K562 (cell line): Measurements from ENCODE around the gene NMNAT3. TPM values are rescaled to one million over a fixed set of nuclear protein-coding genes. Genes with fewer than 3 reads are reported as not detected.
A peak's percentile ranks its signal among the peaks of the same experiment; 100 is the strongest.

Experiments used
- JUND ChIP-seq, 2 experiments: IDR thresholded peaks; 2 replicates in 1 of 2; 3 replicates in 1 of 2; pipeline ENCODE4 v1.6.1; 2011; ENCODE audit warnings: borderline replicate concordance in 2 of 2, low read depth in 2 of 2, low read length in 2 of 2, improper control_type of control experiment in 1 of 2, missing biosample characterization in 1 of 2, missing genetic modification characterization in 1 of 2, missing genetic modification reagents in 1 of 2
- TCF7 ChIP-seq: sonication (generic); IDR thresholded peaks from 2 replicates; pipeline ENCODE4 v1.6.1; 2016; ENCODE audit warnings: antibody characterized with exemption, borderline replicate concordance
- ZNF197 ChIP-seq: fragments of 200-800 bp; sonication (Bioruptor generic); IDR thresholded peaks from 2 replicates; pipeline ENCODE4 v1.6.1; 2016; ENCODE audit warnings: low read depth, missing genetic modification characterization, missing compliant biosample characterization
- ZNF263 ChIP-seq: sonication (generic); formaldehyde crosslinking; IDR thresholded peaks from 2 replicates; pipeline ENCODE4 v1.8.0; 2022; ENCODE audit warnings: mild to moderate bottlenecking, missing genetic modification reagents, borderline replicate concordance
- polyA plus RNA-seq, 8 experiments: library from polyadenylated mRNA; depleted of rRNA in 4 of 8; stranded (reverse) in 5 of 8; unstranded in 3 of 8; fragments of >200 nt; fragmentation: Nextera tagmentation in 2 of 8; fragmentation: Illumina TruSeq in 1 of 8; extraction: Ambion mirVana in 2 of 8; extraction: Trizol in 1 of 8; gene quantifications; 2 replicates each; pipeline versions ENCODE4 v1.2.1 to v1.2.3, GENCODE V29; 2011 to 2014; ENCODE audit warnings: inconsistent platforms in 1 of 8, missing spikeins in 1 of 8
- total RNA-seq, 7 experiments: library from RNA; depleted of rRNA in 6 of 7; stranded (reverse); fragments of >200 nt in 6 of 7; fragmentation: Illumina TruSeq in 2 of 7; extraction: Trizol in 2 of 7; gene quantifications; 2 replicates each; pipeline versions ENCODE4 v1.2.1 to v1.2.3, GENCODE V29; 2011 to 2021; ENCODE audit warnings: low replicate concordance in 1 of 7
- TF ChIP-seq, protein P1 (sequence below): sonication (generic); formaldehyde crosslinking; IDR thresholded peaks from 2 replicates; pipeline ENCODE4 v1.9.0; 2022; ENCODE audit warnings: mild to moderate bottlenecking, missing genetic modification reagents
- TF ChIP-seq, protein P2 (sequence below): IDR thresholded peaks from 2 replicates; pipeline ENCODE4 v1.6.1; 2011; ENCODE audit not compliant: insufficient read length; ENCODE audit errors: extremely low read depth
- TF ChIP-seq, protein P3 (sequence below): fragments of 450-650 bp; IDR thresholded peaks from 2 replicates; pipeline ENCODE4 v1.6.1; 2016; ENCODE audit warnings: mild to moderate bottlenecking, moderate library complexity
- TF ChIP-seq, protein P4 (sequence below): sonication (generic); formaldehyde crosslinking; IDR thresholded peaks from 2 replicates; pipeline ENCODE4 v1.9.0; 2022; ENCODE audit warnings: mild to moderate bottlenecking, missing genetic modification reagents
- TF ChIP-seq, protein P5 (sequence below): sonication (generic); formaldehyde crosslinking; IDR thresholded peaks from 2 replicates; pipeline ENCODE4 v1.8.0; 2022; ENCODE audit warnings: missing genetic modification reagents, mild to moderate bottlenecking, borderline replicate concordance

NMNAT3 gene
- total and polyA plus RNA-seq, 9 of the 15 experiments (the other 6 are each of a cell fraction or from before 2014, with no cell fraction given): 2.3 to 12.5 (median 6.6) TPM

DNA sequence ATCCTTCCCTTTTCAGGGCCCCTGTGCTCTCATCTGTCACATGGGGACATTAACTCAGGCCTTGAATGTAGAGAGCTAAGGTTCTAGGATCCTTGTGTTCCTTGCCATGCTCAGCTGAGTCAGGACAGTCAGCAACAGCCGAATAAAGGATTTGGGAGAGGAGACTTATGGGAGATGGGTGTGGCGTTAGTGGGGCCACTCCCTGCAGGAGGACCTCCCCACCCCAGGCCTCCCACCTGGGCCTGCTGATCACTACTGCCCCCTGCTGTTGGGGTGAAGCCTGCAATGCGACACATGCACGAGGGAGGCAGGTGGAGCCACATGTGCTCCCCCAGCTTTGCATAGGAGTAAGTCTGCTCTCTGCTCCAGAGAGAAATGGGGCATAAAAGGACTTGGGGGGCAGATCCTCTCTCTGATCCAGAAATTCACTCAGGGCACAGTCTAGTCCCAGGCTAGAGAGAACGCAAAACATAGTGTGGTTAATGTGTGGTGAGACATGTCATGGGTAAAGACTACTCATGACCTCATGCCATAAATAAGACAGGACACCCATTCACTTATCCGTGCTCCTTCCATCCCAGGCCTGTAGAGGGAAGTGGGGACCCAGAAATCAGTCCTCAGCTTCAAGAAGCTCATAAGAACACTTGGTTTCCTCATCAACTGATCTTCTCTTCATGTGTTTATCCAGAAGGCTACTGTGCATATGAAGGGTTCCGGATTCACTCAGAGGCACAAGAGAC, 157.6 kb downstream of the NMNAT3 start (continued):
- TF ChIP-seq, protein P1, sequence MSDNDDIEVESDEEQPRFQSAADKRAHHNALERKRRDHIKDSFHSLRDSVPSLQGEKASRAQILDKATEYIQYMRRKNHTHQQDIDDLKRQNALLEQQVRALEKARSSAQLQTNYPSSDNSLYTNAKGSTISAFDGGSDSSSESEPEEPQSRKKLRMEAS: peak; percentile 97
- TF ChIP-seq TCF7 (no peak), JUND (IDR thresholded peaks at IDR 0.05; ENCODE audit: borderline replicate concordance, low read depth, low read length) (peak; percentile 31; the same call in 1 of the 2 replicates), JUND (tag; IDR thresholded peaks at IDR 0.05; ENCODE audit: borderline replicate concordance, low read depth, low read length) (no peak), ZNF197 (no peak), ZNF263 (CRISPR knock-in tag) (peak; percentile 34; the same call in 1 of the 2 replicates)
- TF ChIP-seq, protein P2, sequence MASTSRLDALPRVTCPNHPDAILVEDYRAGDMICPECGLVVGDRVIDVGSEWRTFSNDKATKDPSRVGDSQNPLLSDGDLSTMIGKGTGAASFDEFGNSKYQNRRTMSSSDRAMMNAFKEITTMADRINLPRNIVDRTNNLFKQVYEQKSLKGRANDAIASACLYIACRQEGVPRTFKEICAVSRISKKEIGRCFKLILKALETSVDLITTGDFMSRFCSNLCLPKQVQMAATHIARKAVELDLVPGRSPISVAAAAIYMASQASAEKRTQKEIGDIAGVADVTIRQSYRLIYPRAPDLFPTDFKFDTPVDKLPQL: no peak
- TF ChIP-seq, protein P3, sequence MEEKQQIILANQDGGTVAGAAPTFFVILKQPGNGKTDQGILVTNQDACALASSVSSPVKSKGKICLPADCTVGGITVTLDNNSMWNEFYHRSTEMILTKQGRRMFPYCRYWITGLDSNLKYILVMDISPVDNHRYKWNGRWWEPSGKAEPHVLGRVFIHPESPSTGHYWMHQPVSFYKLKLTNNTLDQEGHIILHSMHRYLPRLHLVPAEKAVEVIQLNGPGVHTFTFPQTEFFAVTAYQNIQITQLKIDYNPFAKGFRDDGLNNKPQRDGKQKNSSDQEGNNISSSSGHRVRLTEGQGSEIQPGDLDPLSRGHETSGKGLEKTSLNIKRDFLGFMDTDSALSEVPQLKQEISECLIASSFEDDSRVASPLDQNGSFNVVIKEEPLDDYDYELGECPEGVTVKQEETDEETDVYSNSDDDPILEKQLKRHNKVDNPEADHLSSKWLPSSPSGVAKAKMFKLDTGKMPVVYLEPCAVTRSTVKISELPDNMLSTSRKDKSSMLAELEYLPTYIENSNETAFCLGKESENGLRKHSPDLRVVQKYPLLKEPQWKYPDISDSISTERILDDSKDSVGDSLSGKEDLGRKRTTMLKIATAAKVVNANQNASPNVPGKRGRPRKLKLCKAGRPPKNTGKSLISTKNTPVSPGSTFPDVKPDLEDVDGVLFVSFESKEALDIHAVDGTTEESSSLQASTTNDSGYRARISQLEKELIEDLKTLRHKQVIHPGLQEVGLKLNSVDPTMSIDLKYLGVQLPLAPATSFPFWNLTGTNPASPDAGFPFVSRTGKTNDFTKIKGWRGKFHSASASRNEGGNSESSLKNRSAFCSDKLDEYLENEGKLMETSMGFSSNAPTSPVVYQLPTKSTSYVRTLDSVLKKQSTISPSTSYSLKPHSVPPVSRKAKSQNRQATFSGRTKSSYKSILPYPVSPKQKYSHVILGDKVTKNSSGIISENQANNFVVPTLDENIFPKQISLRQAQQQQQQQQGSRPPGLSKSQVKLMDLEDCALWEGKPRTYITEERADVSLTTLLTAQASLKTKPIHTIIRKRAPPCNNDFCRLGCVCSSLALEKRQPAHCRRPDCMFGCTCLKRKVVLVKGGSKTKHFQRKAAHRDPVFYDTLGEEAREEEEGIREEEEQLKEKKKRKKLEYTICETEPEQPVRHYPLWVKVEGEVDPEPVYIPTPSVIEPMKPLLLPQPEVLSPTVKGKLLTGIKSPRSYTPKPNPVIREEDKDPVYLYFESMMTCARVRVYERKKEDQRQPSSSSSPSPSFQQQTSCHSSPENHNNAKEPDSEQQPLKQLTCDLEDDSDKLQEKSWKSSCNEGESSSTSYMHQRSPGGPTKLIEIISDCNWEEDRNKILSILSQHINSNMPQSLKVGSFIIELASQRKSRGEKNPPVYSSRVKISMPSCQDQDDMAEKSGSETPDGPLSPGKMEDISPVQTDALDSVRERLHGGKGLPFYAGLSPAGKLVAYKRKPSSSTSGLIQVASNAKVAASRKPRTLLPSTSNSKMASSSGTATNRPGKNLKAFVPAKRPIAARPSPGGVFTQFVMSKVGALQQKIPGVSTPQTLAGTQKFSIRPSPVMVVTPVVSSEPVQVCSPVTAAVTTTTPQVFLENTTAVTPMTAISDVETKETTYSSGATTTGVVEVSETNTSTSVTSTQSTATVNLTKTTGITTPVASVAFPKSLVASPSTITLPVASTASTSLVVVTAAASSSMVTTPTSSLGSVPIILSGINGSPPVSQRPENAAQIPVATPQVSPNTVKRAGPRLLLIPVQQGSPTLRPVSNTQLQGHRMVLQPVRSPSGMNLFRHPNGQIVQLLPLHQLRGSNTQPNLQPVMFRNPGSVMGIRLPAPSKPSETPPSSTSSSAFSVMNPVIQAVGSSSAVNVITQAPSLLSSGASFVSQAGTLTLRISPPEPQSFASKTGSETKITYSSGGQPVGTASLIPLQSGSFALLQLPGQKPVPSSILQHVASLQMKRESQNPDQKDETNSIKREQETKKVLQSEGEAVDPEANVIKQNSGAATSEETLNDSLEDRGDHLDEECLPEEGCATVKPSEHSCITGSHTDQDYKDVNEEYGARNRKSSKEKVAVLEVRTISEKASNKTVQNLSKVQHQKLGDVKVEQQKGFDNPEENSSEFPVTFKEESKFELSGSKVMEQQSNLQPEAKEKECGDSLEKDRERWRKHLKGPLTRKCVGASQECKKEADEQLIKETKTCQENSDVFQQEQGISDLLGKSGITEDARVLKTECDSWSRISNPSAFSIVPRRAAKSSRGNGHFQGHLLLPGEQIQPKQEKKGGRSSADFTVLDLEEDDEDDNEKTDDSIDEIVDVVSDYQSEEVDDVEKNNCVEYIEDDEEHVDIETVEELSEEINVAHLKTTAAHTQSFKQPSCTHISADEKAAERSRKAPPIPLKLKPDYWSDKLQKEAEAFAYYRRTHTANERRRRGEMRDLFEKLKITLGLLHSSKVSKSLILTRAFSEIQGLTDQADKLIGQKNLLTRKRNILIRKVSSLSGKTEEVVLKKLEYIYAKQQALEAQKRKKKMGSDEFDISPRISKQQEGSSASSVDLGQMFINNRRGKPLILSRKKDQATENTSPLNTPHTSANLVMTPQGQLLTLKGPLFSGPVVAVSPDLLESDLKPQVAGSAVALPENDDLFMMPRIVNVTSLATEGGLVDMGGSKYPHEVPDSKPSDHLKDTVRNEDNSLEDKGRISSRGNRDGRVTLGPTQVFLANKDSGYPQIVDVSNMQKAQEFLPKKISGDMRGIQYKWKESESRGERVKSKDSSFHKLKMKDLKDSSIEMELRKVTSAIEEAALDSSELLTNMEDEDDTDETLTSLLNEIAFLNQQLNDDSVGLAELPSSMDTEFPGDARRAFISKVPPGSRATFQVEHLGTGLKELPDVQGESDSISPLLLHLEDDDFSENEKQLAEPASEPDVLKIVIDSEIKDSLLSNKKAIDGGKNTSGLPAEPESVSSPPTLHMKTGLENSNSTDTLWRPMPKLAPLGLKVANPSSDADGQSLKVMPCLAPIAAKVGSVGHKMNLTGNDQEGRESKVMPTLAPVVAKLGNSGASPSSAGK: peak; percentile 85
- TF ChIP-seq, protein P4, sequence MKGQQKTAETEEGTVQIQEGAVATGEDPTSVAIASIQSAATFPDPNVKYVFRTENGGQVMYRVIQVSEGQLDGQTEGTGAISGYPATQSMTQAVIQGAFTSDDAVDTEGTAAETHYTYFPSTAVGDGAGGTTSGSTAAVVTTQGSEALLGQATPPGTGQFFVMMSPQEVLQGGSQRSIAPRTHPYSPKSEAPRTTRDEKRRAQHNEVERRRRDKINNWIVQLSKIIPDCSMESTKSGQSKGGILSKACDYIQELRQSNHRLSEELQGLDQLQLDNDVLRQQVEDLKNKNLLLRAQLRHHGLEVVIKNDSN (CRISPR knock-in tag): no peak; the same call in 1 of the 2 replicates
- TF ChIP-seq, protein P5, sequence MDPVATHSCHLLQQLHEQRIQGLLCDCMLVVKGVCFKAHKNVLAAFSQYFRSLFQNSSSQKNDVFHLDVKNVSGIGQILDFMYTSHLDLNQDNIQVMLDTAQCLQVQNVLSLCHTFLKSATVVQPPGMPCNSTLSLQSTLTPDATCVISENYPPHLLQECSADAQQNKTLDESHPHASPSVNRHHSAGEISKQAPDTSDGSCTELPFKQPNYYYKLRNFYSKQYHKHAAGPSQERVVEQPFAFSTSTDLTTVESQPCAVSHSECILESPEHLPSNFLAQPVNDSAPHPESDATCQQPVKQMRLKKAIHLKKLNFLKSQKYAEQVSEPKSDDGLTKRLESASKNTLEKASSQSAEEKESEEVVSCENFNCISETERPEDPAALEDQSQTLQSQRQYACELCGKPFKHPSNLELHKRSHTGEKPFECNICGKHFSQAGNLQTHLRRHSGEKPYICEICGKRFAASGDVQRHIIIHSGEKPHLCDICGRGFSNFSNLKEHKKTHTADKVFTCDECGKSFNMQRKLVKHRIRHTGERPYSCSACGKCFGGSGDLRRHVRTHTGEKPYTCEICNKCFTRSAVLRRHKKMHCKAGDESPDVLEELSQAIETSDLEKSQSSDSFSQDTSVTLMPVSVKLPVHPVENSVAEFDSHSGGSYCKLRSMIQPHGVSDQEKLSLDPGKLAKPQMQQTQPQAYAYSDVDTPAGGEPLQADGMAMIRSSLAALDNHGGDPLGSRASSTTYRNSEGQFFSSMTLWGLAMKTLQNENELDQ: 0 out of 2 replicates have a peak, but pooled peaks have one; percentile 40
